SHP77 (cell line): ENCODE measurements around the gene CYP2D6.
"Not testable (repeated sequence)": the region's sequence is repeated elsewhere in the genome, so short reads cannot be mapped to it uniquely, and the experiment has no call there.

Experiments
- DNase-seq, 2 experiments: peaks; one replicate each; lab custom pipeline; 2025; lab: John Stamatoyannopoulos, UW

The CYP2D6 gene

DNA sequence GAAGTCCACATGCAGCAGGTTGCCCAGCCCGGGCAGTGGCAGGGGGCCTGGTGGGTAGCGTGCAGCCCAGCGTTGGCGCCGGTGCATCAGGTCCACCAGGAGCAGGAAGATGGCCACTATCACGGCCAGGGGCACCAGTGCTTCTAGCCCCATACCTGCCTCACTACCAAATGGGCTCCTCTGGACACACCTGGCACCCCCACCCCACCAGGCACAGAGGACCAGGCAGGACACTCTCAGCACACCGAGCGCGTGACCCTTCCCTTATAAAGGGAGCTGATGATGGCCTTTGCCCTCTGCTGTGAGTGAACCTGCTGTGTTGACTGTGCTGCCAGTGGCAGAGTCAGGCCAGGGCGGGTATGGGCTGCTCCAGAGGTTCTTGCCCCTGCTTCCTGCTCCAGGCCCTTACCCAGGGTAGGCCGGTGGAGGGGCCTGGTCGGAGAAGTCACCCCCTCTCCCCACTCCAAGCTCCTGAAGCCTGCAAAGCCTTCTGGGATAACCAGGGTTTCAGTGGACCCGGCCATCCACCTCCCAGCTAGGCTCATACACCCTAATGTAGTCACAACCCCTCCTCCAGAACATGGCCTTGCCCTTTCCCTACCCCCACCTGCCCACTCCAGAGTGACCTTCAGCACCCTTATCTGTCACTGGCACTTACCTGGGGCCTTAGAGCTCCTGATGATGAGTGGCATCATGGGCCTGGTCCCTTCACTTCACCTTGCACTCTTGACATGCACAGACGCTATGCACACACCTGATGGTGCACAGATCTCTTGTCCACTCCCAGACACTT is at the start of gene CYP2D6:
Gene CYP2D6, minus strand, starts transcription at position 172 of the 793 bp plus-strand sequence. Its CDS starts 19 bp downstream, at position 153.
- not testable (repeated sequence) for DNase-seq

DNA sequence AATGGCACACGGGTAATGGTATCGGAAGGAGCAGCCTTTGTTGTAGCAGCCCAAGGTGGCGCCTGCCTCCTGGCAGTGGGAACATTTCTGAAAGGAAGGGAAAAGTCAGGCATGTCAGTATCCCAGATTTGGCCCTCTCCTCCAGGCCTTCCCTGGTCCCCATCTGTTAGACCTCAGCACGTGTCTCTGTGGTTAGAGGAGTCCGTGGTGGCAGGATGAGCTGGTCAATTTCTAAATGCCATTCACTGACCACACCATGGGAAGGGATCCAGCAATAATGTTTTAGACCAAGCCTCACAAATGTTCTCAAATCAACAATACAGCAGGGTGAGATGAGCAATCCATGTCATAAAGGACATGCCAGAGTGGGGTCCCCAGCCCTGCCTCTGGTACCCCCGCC is 49.0 kb upstream of the CYP2D6 start:
- no peak for DNase-seq

DNA sequence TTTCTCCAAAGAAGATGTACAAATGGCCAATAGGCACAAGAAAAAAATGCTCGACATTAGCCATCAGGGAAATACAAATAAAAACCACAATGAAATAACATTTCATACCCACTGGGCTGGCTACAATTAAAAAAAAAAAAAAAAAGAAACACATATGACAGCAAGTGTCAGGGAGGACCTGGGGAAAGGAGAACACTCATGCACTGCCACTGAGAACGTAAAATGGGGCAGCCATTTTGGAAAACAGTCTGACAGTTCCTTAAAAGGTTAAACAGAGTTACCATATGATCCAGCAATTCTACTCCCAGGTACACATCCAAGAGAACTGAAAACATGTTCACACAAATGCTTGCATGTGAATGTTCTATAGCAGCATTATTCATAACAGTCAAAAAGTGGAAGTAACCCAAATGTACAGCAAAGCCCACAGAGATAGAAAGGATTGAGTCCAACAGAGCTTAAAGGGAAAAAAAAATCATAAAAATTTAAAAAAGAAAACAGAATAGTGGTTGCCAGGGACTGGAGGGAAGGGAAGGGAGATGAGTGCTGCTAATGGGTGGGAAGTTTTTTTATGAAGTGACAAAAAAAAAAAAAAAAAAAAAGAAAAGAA is 48.4 kb upstream of the CYP2D6 start:
- DNase-seq = no peak

DNA sequence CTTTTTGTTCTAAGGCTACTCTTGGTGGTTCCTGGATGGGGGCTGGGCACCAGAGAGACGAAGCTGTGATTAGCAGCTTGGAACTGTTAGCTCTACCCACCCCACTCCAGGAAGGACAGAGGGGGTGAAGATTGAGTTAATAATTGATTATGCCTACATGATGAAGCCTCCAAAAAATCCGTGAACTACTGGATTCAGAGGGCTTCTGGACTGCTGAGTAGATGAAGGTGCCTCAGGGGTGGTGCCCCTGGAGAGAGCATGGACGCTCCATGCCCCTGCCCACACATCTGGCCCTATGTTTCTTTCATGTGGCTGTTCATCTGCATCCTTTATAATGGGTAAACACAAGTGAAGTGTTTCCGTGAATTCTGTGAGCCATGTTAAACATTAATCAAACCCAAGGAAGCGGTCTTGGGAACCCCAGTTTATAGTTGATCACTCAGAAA is 47.3 kb upstream of the CYP2D6 start:
- no peak for DNase-seq

DNA sequence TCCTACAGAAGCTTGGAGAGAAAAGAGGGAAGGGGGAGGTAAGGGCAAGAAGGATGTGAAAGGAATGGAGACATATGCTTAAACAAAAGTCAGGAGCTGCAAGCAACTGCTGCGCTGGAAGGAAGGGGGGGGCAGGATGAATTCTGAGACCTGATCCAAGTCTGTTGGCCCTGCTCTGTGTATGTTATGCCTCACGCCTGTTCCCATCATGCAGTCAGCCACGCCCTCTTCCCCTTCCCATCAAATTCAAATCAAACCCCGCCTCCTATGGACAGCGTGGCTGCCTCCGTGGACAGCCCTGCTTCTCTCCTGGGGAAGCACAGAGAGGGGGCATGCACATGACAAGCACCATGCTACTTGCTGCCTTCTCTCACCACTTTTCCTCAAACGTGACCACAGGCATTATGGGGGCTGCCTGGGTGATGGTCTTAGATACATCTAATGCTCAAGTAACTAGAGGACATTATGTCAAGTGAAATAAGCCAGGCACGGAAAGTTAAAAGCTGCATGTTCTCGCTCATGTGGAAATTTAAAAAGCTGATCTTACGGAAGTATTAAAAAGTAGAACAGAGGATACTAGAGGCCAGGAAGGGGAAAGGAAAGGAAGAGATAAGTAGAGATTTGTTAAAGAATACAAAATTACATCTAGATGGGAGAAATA is 45.8 kb upstream of the CYP2D6 start:
- no peak for DNase-seq

DNA sequence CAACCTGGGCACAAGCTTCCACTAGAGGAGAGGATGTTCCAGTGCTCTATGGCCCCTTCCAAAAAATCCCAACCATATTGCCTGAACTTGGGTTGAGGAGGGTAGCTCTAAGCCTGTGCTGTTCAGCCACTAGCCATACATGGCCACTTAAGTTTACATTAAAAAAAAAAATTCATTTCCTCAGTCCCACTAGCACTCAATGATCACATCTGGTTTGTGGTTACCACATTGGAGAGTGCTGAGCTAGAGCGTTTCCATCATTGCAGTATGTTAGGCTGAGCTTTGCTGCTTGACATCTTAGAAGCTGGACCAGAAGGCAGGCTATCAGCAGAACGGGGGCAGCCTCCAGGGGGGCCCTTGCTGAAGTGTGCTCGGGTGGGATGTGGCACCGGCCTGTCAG is 43.5 kb upstream of the CYP2D6 start:
- no peak for DNase-seq

DNA sequence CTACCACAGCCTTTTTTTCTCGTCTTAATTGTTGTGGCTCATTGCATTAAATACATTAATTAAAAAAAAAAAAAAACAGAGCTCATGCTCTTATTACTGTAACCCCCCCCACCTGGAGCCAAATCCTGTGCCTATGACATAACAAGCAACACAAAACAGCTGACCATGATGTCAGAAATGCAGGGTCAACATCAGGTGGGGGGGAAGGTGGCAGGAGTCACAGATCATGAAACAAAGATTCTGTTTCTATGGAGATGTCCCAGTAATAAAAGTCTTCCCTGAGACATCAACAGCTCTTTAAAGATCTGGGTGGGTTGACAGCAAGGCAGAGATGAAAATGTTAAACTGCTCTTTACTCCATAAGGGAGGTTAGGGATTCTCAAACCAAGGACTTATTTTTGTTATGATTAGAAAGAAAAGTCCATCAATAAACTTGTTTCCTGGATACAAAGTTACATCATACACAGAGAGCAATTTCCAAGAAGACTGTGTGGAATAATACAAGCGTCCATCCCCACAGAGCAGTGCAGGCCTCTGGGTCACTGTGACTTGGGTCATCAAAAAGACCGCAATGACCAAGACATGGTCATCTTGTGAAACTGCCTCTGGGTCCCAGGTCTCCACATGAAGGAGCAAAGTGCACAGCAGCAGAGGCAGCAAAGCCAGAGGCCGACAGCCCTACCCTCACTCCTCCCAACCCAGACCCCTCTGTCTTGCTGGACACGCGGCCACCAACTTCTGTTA is 42.7 kb upstream of the CYP2D6 start:
- DNase-seq = no peak

DNA sequence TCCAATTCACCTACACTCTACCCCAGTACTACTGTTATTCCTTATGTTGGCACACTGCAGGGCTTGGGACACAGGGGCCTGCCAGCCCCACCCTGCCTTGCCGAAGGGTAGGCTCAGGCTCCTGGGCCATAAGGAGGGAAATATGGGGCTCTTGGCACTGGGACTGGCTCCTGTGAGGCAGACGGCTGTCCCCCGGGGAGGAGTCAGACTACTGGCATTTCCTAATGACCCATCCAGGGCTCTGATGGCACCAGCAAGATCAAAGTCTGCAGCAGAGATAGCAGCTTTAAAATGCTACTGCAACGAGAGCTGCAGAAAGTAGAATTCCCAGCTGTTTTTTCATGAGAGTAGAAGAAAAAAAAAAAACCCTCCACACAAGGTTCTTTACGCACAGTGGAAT is 42.2 kb upstream of the CYP2D6 start:
- no peak for DNase-seq

DNA sequence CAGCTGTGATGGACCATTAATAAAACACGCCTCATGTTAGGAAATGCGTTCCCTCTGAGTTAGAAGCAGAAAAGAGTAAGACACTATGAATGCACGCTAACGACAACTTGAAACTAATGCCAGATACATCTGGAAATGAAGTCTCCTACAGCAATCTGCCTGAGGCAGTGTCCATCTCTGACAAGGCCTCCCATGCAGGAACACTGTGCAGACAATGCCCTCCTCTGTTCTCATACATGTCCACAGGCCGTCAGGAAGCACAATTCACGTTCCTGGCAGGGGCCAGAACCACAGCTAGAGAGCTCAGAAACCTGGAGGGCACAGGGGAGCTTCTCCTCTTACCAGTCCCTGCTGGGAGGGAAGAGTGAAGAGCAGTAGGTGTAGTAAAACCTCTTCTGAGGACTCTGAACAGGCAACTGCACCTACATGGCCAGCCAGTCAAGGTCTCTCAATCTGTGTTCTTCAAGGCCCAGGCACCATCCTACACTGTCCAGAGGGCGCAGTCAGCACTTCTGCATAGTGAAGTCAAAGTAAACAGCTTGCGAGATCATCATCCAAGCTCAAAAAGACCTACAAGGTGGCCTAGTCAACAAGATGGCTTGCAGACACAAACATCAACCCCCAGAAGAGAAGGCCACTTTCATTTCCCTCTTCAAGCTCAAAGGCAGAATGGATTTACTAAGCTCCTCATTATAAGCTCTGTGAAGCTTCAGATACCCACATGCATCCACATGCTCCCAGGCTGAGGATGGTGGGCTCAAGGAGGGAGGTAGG is 41.5 kb upstream of the CYP2D6 start:
- DNase-seq = no peak

DNA sequence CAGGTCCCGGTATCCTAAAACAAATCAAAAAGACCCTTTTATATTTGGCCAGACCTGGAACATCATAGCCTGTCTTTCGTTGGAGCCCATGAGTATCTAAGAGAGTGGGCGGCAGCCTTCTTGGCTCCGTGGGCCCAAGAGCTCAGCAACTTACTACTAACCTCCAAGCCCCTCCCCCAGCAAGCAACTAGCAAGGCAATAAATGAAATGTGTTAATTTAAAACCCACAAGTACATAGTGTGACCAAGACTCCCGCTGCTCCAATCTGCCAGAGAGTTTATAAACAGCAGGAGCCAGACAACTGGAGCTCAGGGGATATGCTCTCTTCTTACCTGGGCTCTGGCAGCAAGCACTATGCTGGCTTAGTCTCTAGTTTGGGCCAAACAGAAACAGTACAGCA is 40.8 kb upstream of the CYP2D6 start:
- no peak for DNase-seq

DNA sequence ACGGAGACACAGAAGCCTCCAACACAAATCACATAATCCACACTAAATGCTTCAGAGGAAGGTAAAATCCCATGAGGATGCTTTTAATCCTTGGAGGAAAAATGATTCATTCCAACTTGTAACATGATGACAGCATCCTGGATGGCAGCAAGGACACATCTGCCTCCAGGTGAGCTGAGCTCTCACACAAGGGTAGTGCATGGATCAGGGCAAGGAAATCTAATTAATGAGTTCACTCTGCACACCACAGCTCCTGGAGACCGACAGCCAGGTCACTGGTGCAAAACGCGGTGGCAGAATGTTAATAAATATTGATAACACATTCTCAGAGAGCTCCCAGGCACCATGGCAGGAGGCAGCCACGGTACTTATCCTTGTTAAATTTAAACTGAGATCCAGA is 40.3 kb upstream of the CYP2D6 start:
- DNase-seq = no peak

DNA sequence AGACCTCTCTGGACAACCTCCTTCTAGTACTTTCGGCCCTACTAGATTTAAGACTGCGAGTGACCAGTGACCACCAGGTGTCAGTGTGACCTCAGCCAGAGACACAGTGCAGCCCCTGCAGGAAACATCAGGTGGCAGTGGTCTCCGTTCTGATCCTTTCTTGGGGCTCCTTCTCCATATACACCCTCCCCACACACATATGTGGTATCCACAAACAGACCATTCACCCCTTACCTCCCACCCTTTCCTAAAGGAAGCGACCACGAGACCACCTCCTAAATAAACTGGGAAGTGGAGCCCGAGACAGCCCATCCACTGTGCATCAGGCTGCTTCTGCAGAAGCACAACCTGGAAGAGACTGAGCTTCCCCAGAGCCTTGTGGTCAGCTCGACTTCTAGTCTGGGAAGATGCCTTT is 38.5 kb upstream of the CYP2D6 start:
- DNase-seq = peak; percentile 30 to 56

DNA sequence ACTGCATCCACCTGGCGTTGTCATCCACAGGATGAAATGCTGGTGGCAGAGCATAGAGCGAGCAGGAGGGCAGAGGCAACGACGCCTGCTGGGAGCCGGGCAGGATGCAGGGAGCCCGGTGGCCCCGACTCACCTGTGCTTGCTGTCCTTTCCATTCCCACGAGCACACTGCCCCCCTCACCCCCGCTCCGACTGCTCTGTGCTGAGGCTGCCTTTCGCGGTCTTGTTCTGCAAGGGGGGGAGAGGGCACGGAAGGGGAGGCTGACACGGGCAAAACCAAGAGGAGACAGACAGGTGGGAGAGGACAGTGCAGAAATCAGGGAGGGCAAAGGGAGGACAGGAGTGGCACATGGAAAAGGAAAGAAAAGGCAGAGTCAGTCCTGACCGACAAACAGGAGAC is 37.9 kb upstream of the CYP2D6 start:
- DNase-seq = no peak

DNA sequence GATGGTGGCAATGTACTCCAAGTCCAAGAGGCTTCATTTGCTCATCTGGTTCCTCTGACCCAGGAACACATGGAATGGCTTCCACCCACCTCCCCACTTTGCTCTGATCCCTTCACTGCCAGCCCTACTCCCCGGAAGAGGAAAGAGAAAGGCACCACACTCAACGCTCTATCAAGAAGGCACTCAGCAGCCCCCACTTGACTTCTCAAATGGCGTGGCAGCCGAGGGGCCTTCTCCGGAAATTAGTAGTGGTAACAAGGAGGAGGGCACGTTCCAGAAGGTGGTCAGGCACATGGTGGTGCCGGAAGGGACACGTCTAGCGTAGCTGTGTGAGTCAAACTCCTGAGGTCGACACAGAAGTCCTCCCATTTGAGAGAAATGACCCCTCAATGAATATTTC is 36.5 kb upstream of the CYP2D6 start:
- no peak for DNase-seq

DNA sequence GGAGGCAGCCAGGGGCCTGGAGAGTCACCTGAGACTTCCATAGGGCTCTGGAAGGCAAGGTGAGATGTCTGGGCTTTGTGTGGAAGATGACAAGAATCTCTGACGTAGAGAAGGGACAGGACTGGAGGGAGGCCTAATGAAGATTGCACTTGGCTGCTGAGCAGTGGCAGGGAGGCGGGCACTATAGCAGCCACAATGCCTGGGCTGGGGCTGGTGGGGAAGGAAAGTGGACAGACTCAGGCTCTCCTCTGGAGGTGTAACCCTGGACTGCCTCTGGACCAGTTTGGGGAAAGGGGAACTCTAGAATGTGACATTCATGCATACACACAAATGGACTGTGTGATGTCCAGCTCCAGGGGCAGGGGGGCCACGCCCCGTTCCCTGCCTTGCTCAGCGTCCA is 34.3 kb upstream of the CYP2D6 start:
- DNase-seq = no peak

DNA sequence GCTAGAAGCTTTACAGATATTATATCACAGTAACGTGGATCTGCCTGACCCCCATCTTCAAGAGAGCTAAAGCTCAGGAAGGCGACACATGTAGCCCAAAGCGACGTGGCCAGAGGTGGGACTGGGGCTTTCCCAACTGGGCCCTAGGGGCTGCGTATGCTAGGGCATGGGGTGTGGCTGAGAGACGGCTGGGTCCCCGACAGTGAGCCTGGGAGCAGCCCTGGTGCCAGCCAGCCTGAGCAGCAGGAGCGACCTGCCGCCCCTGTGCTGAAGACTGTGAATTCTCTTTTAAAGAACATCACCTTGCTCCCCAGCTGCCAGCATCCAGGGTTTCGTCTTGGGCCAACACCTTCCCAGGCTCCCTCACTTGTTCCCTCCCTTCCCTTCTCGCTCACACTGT is 32.9 kb upstream of the CYP2D6 start:
- DNase-seq = no peak

DNA sequence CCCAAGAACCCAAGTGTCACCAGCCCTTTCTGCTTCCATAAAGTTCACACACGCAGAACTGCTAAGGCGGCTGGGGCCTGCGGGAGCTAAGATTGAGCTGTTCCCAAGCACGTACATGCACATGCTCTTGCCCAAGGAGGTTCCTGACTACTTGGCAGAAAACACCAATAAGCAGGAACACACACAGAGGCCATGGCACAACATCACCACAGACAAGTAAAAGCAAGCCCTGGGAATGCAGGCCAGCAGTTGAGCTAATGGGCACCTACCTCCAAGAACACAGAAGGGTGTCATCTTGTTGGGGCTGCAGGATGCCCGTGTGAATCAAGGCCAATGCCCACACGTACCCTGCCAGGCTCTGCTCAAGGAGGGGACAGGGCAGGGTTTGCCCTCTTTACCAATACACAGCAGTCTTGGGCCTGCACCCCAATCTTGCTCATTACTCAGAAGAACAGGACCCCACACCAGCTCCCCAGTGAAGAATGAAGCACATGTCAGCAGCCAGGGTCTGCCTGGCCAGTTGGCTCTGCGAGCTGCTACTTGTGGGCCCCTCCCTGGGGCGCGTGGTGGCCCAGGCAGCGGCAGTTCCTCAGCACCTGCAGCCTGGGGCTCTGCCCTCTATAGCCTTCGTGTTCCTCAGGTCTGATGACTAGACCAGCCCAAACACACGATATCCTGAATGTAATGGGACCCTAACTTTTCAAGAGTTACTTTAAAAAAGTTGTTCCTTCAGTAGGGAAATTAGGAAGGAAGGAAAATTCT is 32.3 kb upstream of the CYP2D6 start:
- DNase-seq = no peak

DNA sequence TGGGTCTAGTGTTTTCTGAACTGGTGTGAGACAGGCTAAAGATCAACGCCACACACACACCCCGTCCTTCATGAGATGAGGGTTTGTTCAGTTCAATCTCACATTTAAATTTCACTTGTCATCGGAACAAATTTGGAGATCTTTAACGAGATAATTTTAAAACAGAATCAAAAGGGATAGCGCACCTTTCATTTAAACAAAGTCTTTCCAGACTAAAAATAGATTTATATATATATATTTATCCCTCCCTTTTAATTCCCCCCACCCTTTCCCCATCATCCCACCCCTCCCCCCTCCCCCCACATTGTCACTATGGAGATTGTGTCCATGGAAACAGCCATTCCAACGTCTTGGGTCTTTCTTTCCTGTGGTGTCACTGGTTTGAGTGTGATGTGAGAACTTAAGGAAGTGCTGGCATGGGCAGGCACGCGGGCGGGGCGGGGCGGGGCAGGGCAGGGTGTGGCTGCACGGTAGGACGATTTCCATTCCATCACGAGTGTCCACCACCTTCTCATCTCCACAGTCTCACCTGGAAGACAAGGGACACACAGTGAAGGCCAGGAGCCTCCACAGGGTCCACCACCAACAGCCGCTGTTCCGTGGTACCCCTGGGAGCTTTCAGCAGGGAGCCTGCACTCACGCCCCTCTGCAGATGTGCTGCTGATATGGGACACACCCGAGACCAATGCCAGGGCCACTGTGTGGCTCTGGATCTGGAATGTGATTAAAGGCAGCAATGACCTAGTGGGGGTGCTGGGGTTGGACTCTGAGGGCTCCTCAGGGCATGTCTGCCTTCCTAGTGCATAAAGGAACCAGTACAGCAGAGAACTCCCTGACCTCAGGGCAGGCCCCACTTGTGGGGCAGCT is 30.5 kb upstream of the CYP2D6 start:
- DNase-seq = no peak

DNA sequence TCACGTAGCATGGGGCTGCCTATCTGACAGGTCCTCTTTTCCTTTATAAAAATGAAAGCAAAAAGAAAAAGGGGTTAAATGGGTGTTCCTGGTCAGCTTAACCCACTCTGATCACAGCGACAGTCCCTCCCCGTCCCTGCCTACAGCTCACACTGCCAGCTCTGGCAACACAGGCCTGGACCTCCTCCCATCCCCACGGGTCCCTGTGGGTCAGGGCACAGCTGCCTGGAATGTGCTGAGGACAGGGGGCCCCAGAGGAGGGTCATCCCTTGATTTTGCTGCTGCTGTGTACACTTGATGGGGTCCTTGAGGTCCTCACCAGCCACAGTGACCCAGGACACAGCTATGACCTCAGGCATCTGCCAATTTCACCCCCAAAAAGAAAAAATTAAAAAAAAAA is 29.6 kb upstream of the CYP2D6 start:
- DNase-seq = no peak
